AG04449 (cell line): Measurements from ENCODE around the gene KRTAP4-7.
"Not testable (repeated sequence)": the region's sequence is repeated elsewhere in the genome, so short reads cannot be mapped to it uniquely, and the experiment has no call there.

Experiments
- CTCF ChIA-PET: fragments of 350-600 bp; formaldehyde crosslinking; extraction: SDS; loops from one replicate; lab custom pipeline; 2021; ENCODE audit warnings: antibody characterized with exemption; lab: Yijun Ruan, JAX
- POLR2A ChIA-PET: fragments of 400-600, 350-600 bp; formaldehyde crosslinking; extraction: SDS; loops from one replicate; lab custom pipeline; 2020; ENCODE audit warnings: antibody characterized with exemption, inconsistent platforms; lab: Yijun Ruan, JAX
- DNase-seq: peaks from one replicate; pipeline ENCODE4 v3.0.0-alpha.2; 2010; ENCODE audit warnings: low read depth, low spot score
- H3K4me3 ChIP-seq: 2 replicates; pipeline ENCODE4 v1.5.1; 2011; ENCODE audit warnings: low read depth, mild to moderate bottlenecking, control low read depth, low read length
- CTCF ChIP-seq: IDR thresholded peaks from one replicate; pipeline ENCODE4 v1.5.1; 2011; ENCODE audit warnings: mild to moderate bottlenecking, moderate library complexity, low read length, control low read depth, inconsistent platforms; ENCODE audit not compliant: insufficient read depth; ENCODE audit errors: missing control alignments

Gene KRTAP4-7

GRCh38 chr17:41060052-41060604, 23.8 kb upstream of the KRTAP4-7 start, which contains the start of gene KRTAP2-3:
KRTAP2-3 (minus strand) TSS chr17:41060114; CDS start chr17:41060050, 64 bp downstream.
- DNase-seq: peak; percentile 95
- ChIA-PET CTCF (interaction anchor here (0.9 to 3.1 kb wide), 14 partner anchors 13 to 605 kb away, joined by 3 to 11 read pairs (median 4); partner anchors contain the start of gene KRTAP2-1), POLR2A (interaction anchor here (0.5 to 3.1 kb wide), 8 partner anchors 11 to 628 kb away, joined by 3 to 31 read pairs (median 6); no protein-coding TSS in a partner anchor)
- H3K4me3 ChIP-seq: peak within 1 kb of the TSS; percentile 15
- TF ChIP-seq CTCF: no peak

GRCh38 chr17:41061964-41062363, 22.0 kb upstream of the KRTAP4-7 start:
- DNase-seq: peak; percentile 99
- TF ChIP-seq CTCF: no peak
- H3K4me3 ChIP-seq: no peak overlapping the region
- CTCF ChIA-PET: interaction anchor here (2.9 to 3.1 kb wide), 2 partner anchors 149 to 206 kb away, joined by 10 to 11 read pairs; no protein-coding TSS in a partner anchor
- POLR2A ChIA-PET: interaction anchor here (0.6 to 1.2 kb wide), 4 partner anchors 105 to 487 kb away, joined by 3 to 5 read pairs (median 3); no protein-coding TSS in a partner anchor

GRCh38 chr17:41063449-41063848, 20.5 kb upstream of the KRTAP4-7 start:
- CTCF ChIA-PET: interaction anchor here (0.7 to 1.5 kb wide), 3 partner anchors 267 to 602 kb away, joined by 3 to 5 read pairs (median 3); no protein-coding TSS in a partner anchor

GRCh38 chr17:41064301-41064700, 19.6 kb upstream of the KRTAP4-7 start:
- DNase-seq: no peak
- no peak overlapping the region for H3K4me3 ChIP-seq
- TF ChIP-seq CTCF: no peak
- POLR2A ChIA-PET: no interaction called here
- CTCF ChIA-PET: interaction anchor here (1.4 to 1.5 kb wide), 2 partner anchors 258 to 485 kb away, joined by 3 to 5 read pairs; no protein-coding TSS in a partner anchor

More at GRCh38 chr17:41063449-41063848, 20.5 kb upstream of the KRTAP4-7 start:
- no peak overlapping the region for H3K4me3 ChIP-seq
- TF ChIP-seq CTCF: no peak
- POLR2A ChIA-PET: no interaction called here
- DNase-seq: no peak

GRCh38 chr17:41065016-41065689, 18.8 kb upstream of the KRTAP4-7 start:
- DNase-seq, H3K4me3 ChIP-seq: not testable (repeated sequence)
- CTCF ChIA-PET: interaction anchor here (1.4 kb wide), 2 partner anchors 258 to 484 kb away, joined by 3 read pairs; no protein-coding TSS in a partner anchor
- POLR2A ChIA-PET: interaction anchor here (1.4 kb wide), 1 partner anchor 108 kb away, joined by 4 read pairs; no protein-coding TSS in a partner anchor

- ChIA-PET POLR2A (interaction anchor here (1.0 to 1.4 kb wide), 4 partner anchors 9 to 482 kb away, joined by 3 to 7 read pairs (median 4); no protein-coding TSS in a partner anchor), CTCF (interaction anchor here (1.3 to 1.4 kb wide), 2 partner anchors 256 to 483 kb away, joined by 3 to 5 read pairs; no protein-coding TSS in a partner anchor)
- DNase-seq: peak; percentile 86
- TF ChIP-seq CTCF: no peak
- H3K4me3 ChIP-seq: no peak within 1 kb of the TSS
Observed at GRCh38 chr17:41065829-41066624, 17.9 kb upstream of the KRTAP4-7 start, which contains the start of gene KRTAP2-4. KRTAP2-4 (minus strand) TSS chr17:41065879; CDS start chr17:41065845, 34 bp downstream.
